GM23338 (cell line): ENCODE measurements around the gene SLIT2. TPM values are rescaled to one million over a fixed set of nuclear protein-coding genes. Genes with fewer than 3 reads are reported as not detected.

Source experiments
- ATAC-seq: fragments of 200-7000 bp; cut with Tn5 transposase; 3 replicates; pipeline ENCODE4 v1.9.1; 2020
- DNase-seq: peaks from one replicate; pipeline ENCODE4 v3.0.0-alpha.2; 2015; ENCODE audit warnings: low spot score
- H2AFZ ChIP-seq: fragments of 200-600 bp; sonication (generic); 2 replicates; pipeline ENCODE4 v1.8.0; 2016; ENCODE audit warnings: antibody characterized with exemption, mild to moderate bottlenecking, moderate library complexity
- H3F3A ChIP-seq: fragments of 200-600 bp; sonication (generic); replicated peaks from 2 replicates; pipeline ENCODE4 v1.8.0; 2017; ENCODE audit warnings: antibody characterized with exemption, mixed run types, low read depth
- H3K27ac ChIP-seq: fragments of 200-600 bp; sonication (generic); 2 replicates; pipeline ENCODE4 v1.6.1; 2016; ENCODE audit warnings: low read depth
- H3K27me3 ChIP-seq: fragments of 200-600 bp; sonication (generic); 2 replicates; pipeline ENCODE4 v1.8.0; 2016; ENCODE audit warnings: mild to moderate bottlenecking, mixed run types, moderate library complexity; ENCODE audit not compliant: insufficient read depth
- H3K36me3 ChIP-seq: fragments of 200-600 bp; sonication (generic); 2 replicates; pipeline ENCODE4 v1.8.0; 2016; ENCODE audit warnings: mild to moderate bottlenecking; ENCODE audit not compliant: insufficient read depth
- H3K4me1 ChIP-seq: fragments of 200-600 bp; sonication (generic); 2 replicates; pipeline ENCODE4 v1.8.0; 2016; ENCODE audit warnings: mild to moderate bottlenecking, moderate library complexity; ENCODE audit not compliant: insufficient read depth
- H3K4me2 ChIP-seq: fragments of 200-600 bp; sonication (generic); 2 replicates; pipeline ENCODE4 v1.7.1; 2017; ENCODE audit warnings: mixed run types
- H3K4me3 ChIP-seq: fragments of 200-600 bp; sonication (generic); 2 replicates; pipeline ENCODE4 v1.6.1; 2016; ENCODE audit warnings: mixed run types
- H3K79me2 ChIP-seq: fragments of 200-600 bp; sonication (generic); replicated peaks from 2 replicates; pipeline ENCODE4 v1.8.0; 2017; ENCODE audit warnings: mild to moderate bottlenecking; ENCODE audit not compliant: insufficient read depth
- H3K9me2 ChIP-seq: fragments of 200-600 bp; sonication (generic); 2 replicates; pipeline ENCODE4 v1.8.0; 2017; ENCODE audit not compliant: insufficient read depth
- H4K20me1 ChIP-seq: fragments of 200-600 bp; sonication (generic); replicated peaks from 2 replicates; pipeline ENCODE4 v1.8.0; 2017; ENCODE audit warnings: mild to moderate bottlenecking; ENCODE audit not compliant: insufficient read depth
- H3K27ac Mint-ChIP-seq: 2 replicates; pipeline ENCODE4 v1.8.0; 2020; ENCODE audit warnings: inconsistent platforms, mild to moderate bottlenecking, moderate library complexity, mixed read lengths
- H3K27me3 Mint-ChIP-seq: 3 replicates; pipeline ENCODE4 v1.8.0; 2022; ENCODE audit warnings: low read depth, mild to moderate bottlenecking, moderate library complexity, mixed read lengths, inconsistent platforms; ENCODE audit not compliant: insufficient read depth, poor library complexity
- H3K36me3 Mint-ChIP-seq: 3 replicates; pipeline ENCODE4 v1.8.0; 2021; ENCODE audit warnings: low read depth, mild to moderate bottlenecking, inconsistent platforms, moderate library complexity, mixed read lengths
- H3K4me1 Mint-ChIP-seq: 3 replicates; pipeline ENCODE4 v1.8.0; 2020; ENCODE audit warnings: mild to moderate bottlenecking, inconsistent platforms, mixed read lengths
- H3K4me3 Mint-ChIP-seq: 3 replicates; pipeline ENCODE4 v1.8.0; 2021; ENCODE audit warnings: moderate library complexity, mild to moderate bottlenecking, inconsistent platforms, mixed read lengths
- H3K9me3 Mint-ChIP-seq: 3 replicates; pipeline ENCODE4 v1.8.0; 2020; ENCODE audit warnings: moderate library complexity, mild to moderate bottlenecking, inconsistent platforms, mixed read lengths
- CTCF ChIP-seq, 2 experiments: fragments of 200-600 bp in 1 of 2; sonication (generic) in 1 of 2; conservative IDR thresholded peaks; 2 replicates each; pipeline versions ENCODE4 v1.5.1 to v1.6.1; 2016 to 2017; ENCODE audit warnings: antibody characterized with exemption in 2 of 2, low read depth in 2 of 2, mild to moderate bottlenecking in 2 of 2, moderate library complexity in 1 of 2
- ETS1 ChIP-seq: IDR thresholded peaks from 2 replicates; pipeline ENCODE4 v1.6.1; 2016; ENCODE audit warnings: antibody characterized with exemption
- EZH2phosphoT487 ChIP-seq: fragments of 200-600 bp; sonication (generic); IDR thresholded peaks from one replicate; pipeline ENCODE4 v1.8.1; 2018; ENCODE audit warnings: antibody characterized with exemption; ENCODE audit not compliant: unreplicated experiment
- ZNF114 ChIP-seq: fragments of 250-450 bp; sonication (Bioruptor Pico); IDR thresholded peaks from 2 replicates; pipeline ENCODE4 v1.5.0; 2020; ENCODE audit warnings: mild to moderate bottlenecking, moderate library complexity
- ZNF331 ChIP-seq: fragments of 250-450 bp; sonication (Bioruptor Pico); IDR thresholded peaks from 2 replicates; pipeline ENCODE4 v1.5.0; 2020; ENCODE audit warnings: low read depth, mild to moderate bottlenecking, moderate library complexity
- ZNF462 ChIP-seq: fragments of 250-450 bp; sonication (Bioruptor Pico); IDR thresholded peaks from 2 replicates; pipeline ENCODE4 v1.5.0; 2020; ENCODE audit warnings: mild to moderate bottlenecking, moderate library complexity
- polyA plus RNA-seq: library from polyadenylated mRNA; unstranded; fragments of >200 nt; fragmentation: Nextera tagmentation; extraction: Ambion mirVana; gene quantifications from 2 replicates; pipeline ENCODE4 v1.2.1, GENCODE V29; 2016
- total RNA-seq: library from RNA; depleted of rRNA; stranded (reverse); fragments of >200 nt; shearing (Covaris generic); gene quantifications from 2 replicates; pipeline ENCODE4 v1.2.3, GENCODE V29; 2014

The SLIT2 gene
- total and polyA plus RNA-seq, 2 experiments from 2014 or later: 5.2 to 5.6 TPM

DNA sequence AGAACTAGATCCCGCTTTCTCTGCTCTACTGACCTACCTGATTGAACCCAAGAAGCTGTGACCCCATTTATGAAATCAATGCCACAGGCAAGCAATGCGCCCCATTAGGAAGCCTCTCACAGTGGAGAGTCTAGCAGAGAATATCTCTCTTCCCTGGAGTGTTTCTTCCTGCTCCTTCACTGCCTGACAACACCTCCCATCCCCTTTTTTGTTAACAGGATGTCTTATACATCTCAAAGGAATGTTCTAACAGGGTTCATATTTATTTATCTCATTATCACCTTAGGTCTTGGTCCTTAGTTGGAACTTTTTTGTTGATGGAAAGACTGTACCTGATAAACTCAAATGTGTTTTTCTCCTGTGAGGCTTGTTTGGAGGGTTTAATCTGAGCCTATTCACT is 35.5 kb downstream of the SLIT2 start:
- H2AFZ ChIP-seq: no peak overlapping the region

GRCh38 chr4:20288047-20288650 is 36.4 kb downstream of the SLIT2 start:
- no peaks in the 10 kb centered on the region for H3K36me3 Mint-ChIP-seq
- no peak overlapping the region for H3K4me3 Mint-ChIP-seq
- no peak overlapping the region for H3K27ac ChIP-seq
- no peak overlapping the region for H3K4me2 ChIP-seq
- H3K27me3 Mint-ChIP-seq: peaks cover 2% of the 10 kb centered on the region
- no peaks in the 10 kb centered on the region; the same call in 1 of the 2 replicates for H3K9me2 ChIP-seq
- peak overlapping the region; percentile 23; the same call in 1 of the 2 replicates for H3K27ac Mint-ChIP-seq
- no peaks in the 10 kb centered on the region for H4K20me1 ChIP-seq
- no peak overlapping the region for H3K4me3 ChIP-seq
- peaks cover 32% of the 10 kb centered on the region for H3K4me1 Mint-ChIP-seq
- TF ChIP-seq ZNF331 (CRISPR knock-in tag): no peak
- no peaks in the 10 kb centered on the region for H3K9me3 Mint-ChIP-seq
- DNase-seq: no peak
- ATAC-seq: no peak
- H3K27me3 ChIP-seq: no peaks in the 10 kb centered on the region
- no peak overlapping the region for H2AFZ ChIP-seq
- H3F3A ChIP-seq: no peaks in the 10 kb centered on the region
- no peaks in the 10 kb centered on the region for H3K36me3 ChIP-seq
- H3K79me2 ChIP-seq: no peaks in the 10 kb centered on the region
- peaks cover 12% of the 10 kb centered on the region; the same call in 1 of the 2 replicates for H3K4me1 ChIP-seq

More for the DNA sequence above, 35.5 kb downstream of the SLIT2 start:
- H3K4me3 Mint-ChIP-seq: no peak overlapping the region
- TF ChIP-seq EZH2phosphoT487 (no peak), CTCF (conservative IDR thresholded peaks at IDR 0.05; ENCODE audit: low read depth in 2 of 2) (no peak)
- no peaks in the 10 kb centered on the region for H3K36me3 ChIP-seq
- H3K9me2 ChIP-seq: no peaks in the 10 kb centered on the region; the same call in 1 of the 2 replicates
- ATAC-seq (no peak), DNase-seq (no peak)
- peaks cover 17% of the 10 kb centered on the region for H3K4me1 ChIP-seq
- no peaks in the 10 kb centered on the region for H3K36me3 Mint-ChIP-seq
- no peak overlapping the region for H3K4me2 ChIP-seq
- no peaks in the 10 kb centered on the region for H3K79me2 ChIP-seq
- H4K20me1 ChIP-seq: no peaks in the 10 kb centered on the region
- H3K27me3 ChIP-seq: no peaks in the 10 kb centered on the region
- H3K4me3 ChIP-seq: no peak overlapping the region
- peak overlapping the region; percentile 37; the same call in 1 of the 2 replicates for H3K27ac Mint-ChIP-seq
- H3K4me1 Mint-ChIP-seq: peaks cover 37% of the 10 kb centered on the region
- no peaks in the 10 kb centered on the region for H3K9me3 Mint-ChIP-seq
- H3K27ac ChIP-seq: no peak overlapping the region
- H3F3A ChIP-seq: no peaks in the 10 kb centered on the region
- peaks cover 2% of the 10 kb centered on the region for H3K27me3 Mint-ChIP-seq

DNA sequence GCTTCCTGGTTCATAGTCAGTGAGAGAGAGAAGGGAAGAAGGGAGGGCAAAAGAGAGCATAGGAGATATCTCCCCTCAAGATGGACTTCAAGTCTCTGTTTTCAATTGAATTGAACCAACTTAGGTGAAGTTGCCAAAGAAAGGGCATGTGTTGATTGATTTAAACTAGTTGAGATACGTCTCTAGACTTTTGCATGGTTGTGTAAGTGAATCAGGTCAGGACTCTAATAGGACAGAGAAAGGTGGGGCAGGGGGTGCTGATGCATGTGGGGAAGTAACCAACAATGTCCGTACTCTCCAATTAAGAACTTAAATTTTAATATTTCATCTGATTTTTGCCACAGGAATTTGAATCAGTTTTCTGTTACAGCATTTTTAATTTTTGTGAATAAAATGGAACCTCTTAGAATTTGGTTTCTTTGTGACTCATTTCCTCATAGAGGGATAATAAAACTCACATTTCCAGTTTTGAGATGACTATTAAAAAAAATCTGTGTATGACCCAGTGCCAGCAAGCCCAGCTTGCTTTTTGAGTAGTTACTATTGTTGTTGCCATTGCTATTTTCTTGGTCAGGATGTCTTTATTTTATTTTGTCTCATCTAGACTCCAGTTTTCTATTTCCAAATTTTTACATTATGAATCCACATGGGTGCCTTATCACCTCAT is 37.3 kb downstream of the SLIT2 start:
- H3K27me3 ChIP-seq: no peaks in the 10 kb centered on the region
- H3K4me3 ChIP-seq: no peak overlapping the region
- H3K79me2 ChIP-seq: no peaks in the 10 kb centered on the region
- H3K4me1 ChIP-seq: peaks cover 5% of the 10 kb centered on the region; the same call in 1 of the 2 replicates
- Mint-ChIP-seq H3K4me3 (no peak overlapping the region), H3K36me3 (no peaks in the 10 kb centered on the region), H3K27me3 (peaks cover 2% of the 10 kb centered on the region), H3K27ac (no peak overlapping the region), H3K4me1 (peaks cover 25% of the 10 kb centered on the region), H3K9me3 (no peaks in the 10 kb centered on the region)
- no peak for ATAC-seq
- no peak for DNase-seq
- no peak overlapping the region for H3K4me2 ChIP-seq
- H3K27ac ChIP-seq: no peak overlapping the region
- no peaks in the 10 kb centered on the region for H3F3A ChIP-seq
- no peaks in the 10 kb centered on the region; the same call in 1 of the 2 replicates for H3K9me2 ChIP-seq
- H3K36me3 ChIP-seq: no peaks in the 10 kb centered on the region
- H2AFZ ChIP-seq: no peak overlapping the region
- no peaks in the 10 kb centered on the region for H4K20me1 ChIP-seq
- TF ChIP-seq ZNF462 (CRISPR knock-in tag) (no peak), ETS1 (no peak), ZNF114 (CRISPR knock-in tag) (no peak)
